ENCODE data around the gene CNPY1.

- TF ChIP-seq CTCF (IDR thresholded peaks at IDR 0.05), result no peak
- TF ChIP-seq POLR2A (IDR thresholded peaks at IDR 0.05), result no peak
- no peak for TF ChIP-seq POLR2AphosphoS5 (IDR thresholded peaks at IDR 0.05)
Observed at GRCh38 chr7:155470186-155470487, 76.2 kb downstream of the CNPY1 start.

All from stomach (tissue), 4 donors.